Mesothelial cell of epicardium (in vitro differentiated cells): ENCODE measurements around the gene OLR1. TPM values are rescaled to one million over a fixed set of nuclear protein-coding genes. Genes with fewer than 3 reads are reported as not detected.

Experiments
- DNase-seq, 2 experiments: peaks; one replicate each; pipeline ENCODE4 v3.0.0; 2021; ENCODE audit warnings: low spot score in 2 of 2; ENCODE audit not compliant: unreplicated experiment in 2 of 2
- H3K27ac Mint-ChIP-seq: 2 replicates; pipeline ENCODE4 v1.8.0; 2021; ENCODE audit warnings: mixed read lengths
- H3K27me3 Mint-ChIP-seq: 2 replicates; pipeline ENCODE4 v1.8.0; 2021; ENCODE audit warnings: low read depth, mixed read lengths
- H3K36me3 Mint-ChIP-seq: 2 replicates; pipeline ENCODE4 v1.8.0; 2021; ENCODE audit warnings: mixed read lengths
- H3K4me1 Mint-ChIP-seq: 2 replicates; pipeline ENCODE4 v1.8.0; 2021; ENCODE audit warnings: mixed read lengths
- H3K4me3 Mint-ChIP-seq: 2 replicates; pipeline ENCODE4 v1.8.0; 2021; ENCODE audit warnings: mild to moderate bottlenecking, moderate library complexity, mixed read lengths
- H3K9me3 Mint-ChIP-seq: 2 replicates; pipeline ENCODE4 v1.8.0; 2021; ENCODE audit warnings: mixed read lengths
- total RNA-seq: library from RNA; stranded (reverse); gene quantifications from 3 replicates; pipeline ENCODE4 v1.2.1, GENCODE V29; 2021
- TF ChIP-seq, protein P1 (sequence below): fragments of 200-600 bp; sonication (generic); IDR thresholded peaks from one replicate; pipeline ENCODE4 v1.5.0; 2021; ENCODE audit warnings: antibody characterized with exemption; ENCODE audit not compliant: unreplicated experiment

OLR1 gene
- total RNA-seq, 1 donor from 2014 or later = 1.7 TPM

DNA sequence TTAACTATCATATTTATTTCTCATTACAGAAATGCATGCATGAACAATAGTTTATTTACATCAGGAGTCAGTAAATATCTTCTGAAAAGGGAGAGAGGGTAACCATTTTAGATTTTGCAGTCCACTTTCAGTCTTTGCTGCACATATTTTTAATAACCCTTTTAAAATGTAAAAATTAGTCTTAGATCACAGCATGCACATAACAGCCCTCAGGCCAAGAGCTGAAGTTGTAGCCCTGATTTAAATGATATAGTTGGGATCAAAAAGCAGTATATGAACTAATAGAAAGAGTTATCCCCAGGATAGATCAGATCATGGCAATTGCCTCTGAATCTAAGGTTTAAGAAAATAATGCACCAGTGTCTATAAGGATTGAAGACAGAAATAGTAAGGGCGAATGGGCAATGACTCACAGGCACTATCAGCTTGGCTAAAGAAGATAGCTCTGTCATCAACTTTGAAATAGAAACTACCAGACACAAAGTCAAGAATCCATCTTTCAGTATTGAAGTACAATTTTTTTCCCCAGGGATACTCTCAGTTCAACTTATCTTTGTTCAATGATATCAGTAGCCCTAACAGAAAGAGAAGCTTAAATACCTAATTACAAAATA, 28.8 kb downstream of the OLR1 start:
- no peak for DNase-seq
- TF ChIP-seq, protein P1, sequence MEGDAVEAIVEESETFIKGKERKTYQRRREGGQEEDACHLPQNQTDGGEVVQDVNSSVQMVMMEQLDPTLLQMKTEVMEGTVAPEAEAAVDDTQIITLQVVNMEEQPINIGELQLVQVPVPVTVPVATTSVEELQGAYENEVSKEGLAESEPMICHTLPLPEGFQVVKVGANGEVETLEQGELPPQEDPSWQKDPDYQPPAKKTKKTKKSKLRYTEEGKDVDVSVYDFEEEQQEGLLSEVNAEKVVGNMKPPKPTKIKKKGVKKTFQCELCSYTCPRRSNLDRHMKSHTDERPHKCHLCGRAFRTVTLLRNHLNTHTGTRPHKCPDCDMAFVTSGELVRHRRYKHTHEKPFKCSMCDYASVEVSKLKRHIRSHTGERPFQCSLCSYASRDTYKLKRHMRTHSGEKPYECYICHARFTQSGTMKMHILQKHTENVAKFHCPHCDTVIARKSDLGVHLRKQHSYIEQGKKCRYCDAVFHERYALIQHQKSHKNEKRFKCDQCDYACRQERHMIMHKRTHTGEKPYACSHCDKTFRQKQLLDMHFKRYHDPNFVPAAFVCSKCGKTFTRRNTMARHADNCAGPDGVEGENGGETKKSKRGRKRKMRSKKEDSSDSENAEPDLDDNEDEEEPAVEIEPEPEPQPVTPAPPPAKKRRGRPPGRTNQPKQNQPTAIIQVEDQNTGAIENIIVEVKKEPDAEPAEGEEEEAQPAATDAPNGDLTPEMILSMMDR = no peak
- Mint-ChIP-seq H3K27me3 (no peaks in the 10 kb centered on the region), H3K4me1 (peaks cover 1% of the 10 kb centered on the region), H3K4me3 (no peak overlapping the region), H3K36me3 (no peaks in the 10 kb centered on the region), H3K9me3 (peaks cover 5% of the 10 kb centered on the region), H3K27ac (no peak overlapping the region)

DNA sequence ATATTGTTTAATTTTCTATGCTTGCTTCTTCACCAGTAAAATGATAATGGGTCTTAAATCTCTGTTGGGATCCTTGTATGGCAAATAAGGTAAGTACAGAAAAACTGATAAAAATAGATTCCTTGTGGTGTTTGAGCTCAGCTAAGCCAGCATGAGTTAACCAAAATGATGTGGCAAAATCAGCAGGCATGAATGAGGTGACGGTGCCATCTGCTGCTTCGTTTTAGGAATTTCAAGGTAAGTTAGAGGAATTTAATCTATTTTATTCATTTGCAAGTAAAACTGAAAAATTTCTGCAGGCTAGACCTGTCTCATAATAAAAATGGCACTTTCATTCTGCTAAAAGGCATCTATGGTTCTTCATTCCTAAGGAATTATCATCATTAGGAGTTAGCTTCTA, 31.9 kb downstream of the OLR1 start:
- Mint-ChIP-seq H3K4me1 (peaks cover 1% of the 10 kb centered on the region), H3K36me3 (no peaks in the 10 kb centered on the region), H3K27ac (no peak overlapping the region), H3K4me3 (no peak overlapping the region), H3K27me3 (no peaks in the 10 kb centered on the region), H3K9me3 (no peaks in the 10 kb centered on the region)
- DNase-seq = peak in 1 of 2 experiments; percentile 43
- TF ChIP-seq, protein P1 = peak; percentile 46

DNA sequence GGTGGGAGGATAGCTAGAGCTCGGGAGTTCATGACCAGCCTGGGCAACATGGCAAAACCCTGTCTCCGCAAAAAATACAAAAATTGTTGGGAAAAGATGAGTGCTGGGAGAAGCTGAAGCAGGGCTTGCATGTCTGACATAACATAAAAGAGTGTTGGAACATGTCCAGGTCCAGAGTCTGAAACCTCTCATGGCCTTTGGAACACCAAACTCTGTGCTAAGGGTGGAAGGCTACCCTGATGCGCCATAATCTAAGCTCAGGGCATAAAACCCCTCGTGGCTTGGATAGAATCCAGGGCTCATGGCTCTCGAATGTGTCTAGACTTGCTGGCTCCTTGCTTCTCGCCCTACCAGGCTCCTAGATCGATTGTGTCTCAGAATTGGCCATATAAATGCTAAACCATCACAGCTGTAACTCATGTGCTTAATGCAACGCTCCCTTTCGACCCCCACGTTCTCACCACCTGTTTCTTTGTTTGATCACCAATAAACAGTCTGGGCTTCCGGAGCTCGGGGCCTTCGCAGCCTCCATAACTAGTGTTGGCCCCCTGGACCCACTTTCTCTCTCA, 35.2 kb downstream of the OLR1 start:
- Mint-ChIP-seq H3K4me1 (peaks cover 10% of the 10 kb centered on the region), H3K4me3 (no peak overlapping the region), H3K9me3 (no peaks in the 10 kb centered on the region), H3K27me3 (no peaks in the 10 kb centered on the region), H3K36me3 (no peaks in the 10 kb centered on the region), H3K27ac (no peak overlapping the region)
- TF ChIP-seq, protein P1 = no peak
- DNase-seq = no peak

DNA sequence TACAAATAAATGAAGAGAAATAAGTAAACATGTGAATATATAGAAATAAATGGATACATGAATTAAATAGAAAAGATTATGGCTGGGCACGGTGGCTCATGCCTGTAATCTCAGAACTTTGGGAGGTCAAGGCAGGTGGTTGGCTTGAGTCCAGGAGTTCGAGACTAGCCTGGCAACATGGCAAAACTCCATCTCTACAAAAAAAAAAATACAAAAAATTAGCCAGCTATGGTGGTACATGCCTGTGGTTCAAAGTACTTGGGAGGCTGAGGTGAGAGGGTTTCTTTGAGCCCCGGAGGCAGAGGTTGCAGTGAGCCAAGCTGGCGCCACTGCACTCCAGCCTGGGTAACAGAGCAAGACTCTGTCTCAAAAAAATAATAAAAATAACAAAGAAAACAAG, 36.8 kb downstream of the OLR1 start:
- Mint-ChIP-seq H3K9me3 (no peaks in the 10 kb centered on the region), H3K36me3 (no peaks in the 10 kb centered on the region), H3K4me3 (no peak overlapping the region), H3K4me1 (peaks cover 14% of the 10 kb centered on the region), H3K27ac (no peak overlapping the region), H3K27me3 (no peaks in the 10 kb centered on the region)
- TF ChIP-seq, protein P1 = no peak
- DNase-seq = no peak

DNA sequence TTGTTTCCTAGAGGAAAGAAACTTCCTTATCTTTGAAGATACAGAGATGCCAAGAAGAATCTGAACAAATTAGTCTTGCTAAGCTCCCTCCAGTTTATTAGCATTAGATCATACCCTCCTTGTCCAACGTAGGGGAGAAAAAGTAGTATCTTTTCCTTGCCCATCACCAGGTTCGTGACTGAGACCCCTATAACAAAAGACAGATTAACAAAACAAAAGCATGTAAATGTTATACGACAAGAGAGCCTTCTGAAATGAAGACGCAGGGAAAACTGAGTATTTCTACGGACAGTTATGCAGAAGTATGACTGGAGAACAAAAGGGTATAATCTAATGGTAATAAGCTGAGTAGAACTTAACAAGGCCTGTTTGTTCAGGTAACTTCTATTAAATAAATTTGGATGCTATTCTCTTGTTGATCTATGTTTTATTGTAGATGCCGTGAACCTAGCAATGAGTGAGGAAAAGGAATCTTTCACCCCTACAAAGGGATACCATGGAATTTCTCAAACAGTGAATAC, 39.0 kb downstream of the OLR1 start:
- H3K27ac Mint-ChIP-seq = no peak overlapping the region
- DNase-seq = no peak
- no peaks in the 10 kb centered on the region for H3K36me3 Mint-ChIP-seq
- TF ChIP-seq, protein P1 = no peak
- H3K4me1 Mint-ChIP-seq = peaks cover 15% of the 10 kb centered on the region
- no peaks in the 10 kb centered on the region for H3K27me3 Mint-ChIP-seq
- H3K4me3 Mint-ChIP-seq = no peak overlapping the region
- no peaks in the 10 kb centered on the region for H3K9me3 Mint-ChIP-seq
